NCI-H1092 (cell line): ENCODE results near the gene IFIT3.
"Not testable (repeated sequence)": the region's sequence is repeated elsewhere in the genome, so short reads cannot be mapped to it uniquely, and the experiment has no call there.

ENCODE experiments used
- DNase-seq: peaks from one replicate; lab custom pipeline; 2025; lab: John Stamatoyannopoulos, UW

Gene IFIT3

DNA sequence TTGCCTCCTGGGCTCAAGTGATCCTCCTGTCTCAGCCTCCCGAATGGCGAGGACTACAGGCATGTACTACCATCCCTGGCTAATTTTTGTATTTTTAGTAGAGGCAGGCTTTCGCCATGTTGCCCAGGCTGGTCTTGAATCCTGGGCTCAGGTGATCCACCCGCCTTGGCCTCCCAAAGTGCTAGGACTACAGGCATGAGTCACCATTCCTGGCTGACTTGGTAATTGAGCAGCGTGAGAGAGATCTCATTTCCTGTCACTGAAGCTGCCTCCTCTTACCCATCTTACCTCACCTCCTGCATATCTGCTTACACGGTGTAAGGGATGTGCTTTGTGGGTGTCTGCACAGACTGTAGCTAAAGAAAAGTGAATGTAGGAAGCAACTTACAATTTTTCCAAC is 9.7 kb downstream of the IFIT3 start:
- no peak for DNase-seq

DNA sequence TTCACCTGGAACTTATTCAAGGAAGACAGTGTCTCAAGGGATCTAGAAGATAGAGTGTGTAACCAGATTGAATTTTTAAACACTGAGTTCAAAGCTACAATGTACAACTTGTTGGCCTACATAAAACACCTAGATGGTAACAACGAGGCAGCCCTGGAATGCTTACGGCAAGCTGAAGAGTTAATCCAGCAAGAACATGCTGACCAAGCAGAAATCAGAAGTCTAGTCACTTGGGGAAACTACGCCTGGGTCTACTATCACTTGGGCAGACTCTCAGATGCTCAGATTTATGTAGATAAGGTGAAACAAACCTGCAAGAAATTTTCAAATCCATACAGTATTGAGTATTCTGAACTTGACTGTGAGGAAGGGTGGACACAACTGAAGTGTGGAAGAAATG is 10.9 kb downstream of the IFIT3 start:
- DNase-seq: no peak

DNA sequence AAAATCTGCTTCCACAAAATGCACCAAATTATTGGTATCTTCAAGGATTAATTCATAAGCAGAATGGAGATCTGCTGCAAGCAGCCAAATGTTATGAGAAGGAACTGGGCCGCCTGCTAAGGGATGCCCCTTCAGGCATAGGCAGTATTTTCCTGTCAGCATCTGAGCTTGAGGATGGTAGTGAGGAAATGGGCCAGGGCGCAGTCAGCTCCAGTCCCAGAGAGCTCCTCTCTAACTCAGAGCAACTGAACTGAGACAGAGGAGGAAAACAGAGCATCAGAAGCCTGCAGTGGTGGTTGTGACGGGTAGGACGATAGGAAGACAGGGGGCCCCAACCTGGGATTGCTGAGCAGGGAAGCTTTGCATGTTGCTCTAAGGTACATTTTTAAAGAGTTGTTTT is 12.1 kb downstream of the IFIT3 start:
- DNase-seq: no peak

DNA sequence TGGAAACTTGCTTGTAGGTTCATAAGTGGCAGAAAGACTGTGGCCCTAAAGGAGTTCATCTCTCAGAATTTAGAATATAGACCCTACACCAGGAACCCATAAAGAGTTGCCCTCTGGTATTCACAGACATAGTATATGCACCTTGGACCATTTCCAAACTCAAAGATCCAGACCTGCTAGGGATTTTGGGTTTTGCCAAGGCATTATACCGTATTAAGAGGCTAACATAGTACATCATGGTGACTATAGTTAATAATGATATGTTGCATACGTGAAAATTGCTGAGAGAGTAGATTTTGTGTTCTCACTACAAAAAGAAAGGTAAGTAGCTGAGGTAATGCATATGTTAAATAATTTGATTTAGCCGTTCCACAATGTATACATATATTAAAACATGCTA is 13.9 kb downstream of the IFIT3 start:
- no peak for DNase-seq

DNA sequence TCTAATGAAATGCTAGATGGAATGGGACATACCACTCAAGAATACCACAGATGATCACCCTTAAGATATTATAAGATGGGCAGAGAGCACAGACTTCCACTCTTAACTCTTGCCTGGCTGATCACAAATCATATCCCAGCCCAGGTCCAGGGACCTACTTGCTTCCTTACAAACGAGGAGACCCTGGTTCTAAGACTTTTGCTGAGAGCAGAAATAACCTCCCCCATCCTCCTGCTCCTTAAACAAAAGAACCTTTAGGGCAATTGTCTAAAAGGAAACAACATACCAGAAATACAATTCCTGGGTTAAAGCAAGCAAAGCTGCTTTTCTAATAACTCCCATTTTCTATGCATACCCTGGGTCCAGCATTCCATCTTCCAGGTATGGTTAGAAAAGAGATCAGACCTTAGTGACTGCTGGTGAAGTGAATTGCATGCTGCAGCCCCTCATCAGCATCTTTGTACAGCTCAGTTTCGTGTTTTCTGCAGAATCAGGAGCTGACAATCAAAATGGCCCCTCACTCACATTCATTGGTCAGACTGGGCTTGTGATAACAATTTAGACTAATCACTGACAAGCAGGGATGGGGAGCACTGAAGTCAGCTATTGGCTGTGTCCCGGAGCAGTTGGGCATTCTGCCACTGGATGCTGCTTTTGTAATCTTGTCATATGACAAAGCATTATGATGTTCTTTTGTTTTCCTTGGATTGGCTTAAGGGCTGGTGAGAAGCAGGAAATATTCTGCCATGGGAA is 14.6 kb downstream of the IFIT3 start:
- DNase-seq: no peak

DNA sequence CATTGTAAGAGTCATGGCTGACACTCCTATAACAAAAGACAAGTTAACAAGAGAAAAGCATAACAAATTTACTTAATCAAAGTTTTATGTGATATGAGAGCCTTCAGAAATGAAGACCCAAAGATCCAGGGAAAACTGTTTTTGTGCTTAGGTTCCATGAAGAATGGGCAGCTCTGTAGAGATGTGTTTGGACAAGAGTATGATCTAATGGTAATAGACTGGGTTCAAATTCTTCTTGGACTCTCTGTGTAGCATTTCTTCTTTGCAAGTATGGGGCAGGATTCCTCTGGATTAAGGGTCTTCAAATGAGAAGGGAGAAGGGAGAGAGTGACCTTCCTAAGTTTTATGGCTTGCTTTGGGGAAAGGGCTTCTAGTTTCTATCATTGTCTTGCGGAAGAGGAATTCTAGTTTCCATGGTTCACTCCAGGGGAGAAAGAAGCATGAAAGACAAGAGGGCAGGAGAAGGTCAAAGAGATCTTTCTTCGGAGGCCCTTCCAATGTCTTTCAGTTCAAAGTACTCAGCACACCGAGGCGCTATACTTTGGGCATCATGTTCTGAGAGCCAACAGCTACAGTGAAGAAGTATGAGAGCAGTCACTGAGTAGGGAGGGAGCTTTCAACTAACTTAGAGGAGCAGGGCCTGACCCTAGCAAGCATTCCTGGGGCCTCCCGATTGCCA is 15.4 kb downstream of the IFIT3 start:
- no peak for DNase-seq

DNA sequence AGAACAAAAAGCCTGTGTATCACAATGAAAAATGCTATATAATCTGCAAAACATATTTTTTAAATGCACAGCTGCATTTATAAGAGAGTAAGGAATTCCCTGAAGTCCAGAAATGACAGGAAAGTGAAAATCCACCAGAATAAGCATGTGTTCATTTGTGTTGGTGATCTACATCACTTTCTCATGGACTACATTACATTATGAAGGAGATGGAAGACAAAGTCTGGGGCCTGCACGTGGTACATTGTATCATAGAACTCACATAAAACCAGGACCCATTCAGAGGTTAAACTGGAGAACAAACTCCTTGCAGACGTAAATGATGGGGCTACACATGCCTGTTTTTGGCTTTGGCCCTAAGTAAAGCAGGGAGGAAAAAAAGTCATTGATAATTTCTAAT is 16.4 kb downstream of the IFIT3 start:
- DNase-seq: no peak

DNA sequence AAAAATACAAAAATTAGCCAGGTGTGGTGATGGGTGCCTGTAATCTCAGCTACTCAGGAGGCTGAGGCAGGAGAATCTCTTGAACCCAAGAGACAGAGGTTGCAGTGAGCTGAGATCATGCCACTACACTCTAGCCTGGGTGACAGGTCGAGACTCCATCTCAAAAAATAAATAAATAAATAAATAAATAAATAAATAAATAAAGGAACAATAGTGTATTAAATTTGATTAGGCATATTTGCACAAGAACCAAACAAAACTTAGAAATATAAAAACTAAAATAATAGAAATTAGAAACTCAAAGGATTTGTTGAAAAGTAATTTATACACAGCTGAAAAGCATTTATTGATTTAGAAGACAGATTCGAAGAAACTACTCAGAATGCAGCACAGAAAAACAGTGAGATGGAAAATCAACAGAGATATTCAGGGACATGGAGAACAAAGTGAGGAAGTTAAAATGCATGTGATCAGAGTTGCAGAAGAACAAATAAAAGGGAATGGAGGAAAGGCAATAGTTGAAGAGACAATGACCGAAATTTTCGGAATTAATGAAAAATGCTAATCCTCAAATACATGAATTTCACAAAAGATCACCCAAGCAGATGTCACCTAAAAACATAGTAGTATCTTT is 17.7 kb downstream of the IFIT3 start:
- DNase-seq: no peak

DNA sequence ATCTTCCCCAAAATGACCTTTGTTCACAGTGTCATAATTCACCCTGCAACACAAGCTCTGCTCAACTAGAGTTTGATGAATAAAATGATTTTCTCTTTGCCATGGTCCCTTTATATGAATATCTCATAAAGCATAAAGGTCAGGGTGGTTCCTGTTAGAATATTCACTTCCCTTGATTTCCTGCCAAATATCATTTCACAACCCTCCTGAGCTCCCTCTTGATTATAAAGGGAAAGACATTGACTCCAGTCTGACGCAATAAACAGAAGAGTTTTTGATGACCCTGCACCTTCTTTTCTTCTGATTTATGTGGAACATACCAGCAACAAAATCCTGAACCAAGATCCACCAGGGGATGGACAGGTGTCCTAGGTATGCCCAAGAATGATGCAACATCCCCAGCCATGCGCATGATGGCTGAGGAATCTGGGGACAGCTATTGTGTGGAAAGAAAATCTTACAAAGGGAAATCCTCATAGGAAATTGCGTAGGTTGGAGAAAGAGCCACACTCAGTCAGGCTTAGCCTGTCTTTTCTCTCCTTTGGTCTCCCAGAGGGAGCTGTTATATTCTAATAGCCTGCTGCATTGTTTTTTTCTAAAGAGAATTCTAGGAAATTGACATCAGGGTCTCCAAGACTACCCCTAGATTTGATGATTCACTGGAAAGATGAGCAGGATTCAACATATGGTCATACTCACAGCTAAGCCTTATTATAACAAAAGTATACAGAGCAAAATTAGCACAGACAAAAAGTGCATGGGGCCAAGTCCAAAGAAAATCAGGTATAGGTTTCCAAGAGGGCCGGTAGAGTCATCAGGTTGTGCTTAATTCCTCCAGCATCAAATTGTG is 18.8 kb downstream of the IFIT3 start:
- DNase-seq: no peak

DNA sequence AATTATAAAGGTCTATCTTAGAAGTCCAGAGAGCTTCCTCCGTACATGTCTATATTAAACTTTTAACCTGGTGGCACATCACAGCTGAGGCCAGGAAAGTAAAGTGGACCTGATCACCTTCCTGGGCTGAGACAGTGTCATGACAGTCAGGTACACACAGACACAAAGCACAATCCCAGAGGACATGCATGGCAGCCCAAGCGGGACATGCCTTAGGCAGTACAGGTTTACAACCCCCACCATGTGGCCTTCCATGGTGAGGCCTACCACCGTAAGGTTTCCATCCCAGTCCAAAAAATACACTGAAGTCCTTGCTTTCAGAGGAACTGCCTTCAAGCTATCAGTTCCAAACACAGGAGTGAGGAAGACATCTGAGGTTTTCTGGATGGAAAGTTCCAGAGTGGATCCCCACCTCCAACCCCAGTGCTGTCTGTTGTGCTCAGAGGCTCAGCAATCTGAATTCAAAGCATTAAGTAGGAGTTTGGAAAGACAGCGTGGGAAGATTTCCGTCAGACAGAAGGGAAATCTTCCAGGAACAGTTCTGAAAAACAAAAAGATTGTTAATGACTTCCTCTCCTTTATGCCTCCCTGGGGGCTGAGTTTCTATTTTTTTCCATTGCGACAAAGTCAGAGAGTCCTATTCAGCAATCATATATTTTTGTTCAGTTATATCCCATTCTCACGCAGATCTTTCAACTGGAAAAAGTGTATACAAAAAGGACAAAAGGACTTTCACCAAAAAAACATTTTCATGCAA is 20.1 kb downstream of the IFIT3 start:
- no peak for DNase-seq

DNA sequence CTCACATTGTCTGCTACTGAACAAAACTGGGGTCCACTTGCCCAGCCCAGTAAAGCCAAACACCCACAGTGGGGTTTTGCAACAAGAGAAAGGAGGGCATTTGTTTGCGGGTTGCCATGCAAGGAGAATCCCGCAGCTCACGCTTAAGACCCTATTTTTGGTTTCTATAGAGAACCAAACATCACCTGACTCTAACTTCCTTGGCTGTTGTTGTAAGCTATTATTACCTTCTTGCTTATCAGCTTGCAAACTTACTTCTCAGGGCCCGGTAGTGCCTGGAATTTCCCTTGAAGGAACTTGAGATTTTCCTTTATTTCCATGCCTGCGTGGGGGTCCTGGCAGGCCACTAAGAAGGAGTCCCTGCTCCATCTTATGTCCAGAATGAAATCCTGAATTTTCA is 20.7 kb downstream of the IFIT3 start:
- no peak for DNase-seq

DNA sequence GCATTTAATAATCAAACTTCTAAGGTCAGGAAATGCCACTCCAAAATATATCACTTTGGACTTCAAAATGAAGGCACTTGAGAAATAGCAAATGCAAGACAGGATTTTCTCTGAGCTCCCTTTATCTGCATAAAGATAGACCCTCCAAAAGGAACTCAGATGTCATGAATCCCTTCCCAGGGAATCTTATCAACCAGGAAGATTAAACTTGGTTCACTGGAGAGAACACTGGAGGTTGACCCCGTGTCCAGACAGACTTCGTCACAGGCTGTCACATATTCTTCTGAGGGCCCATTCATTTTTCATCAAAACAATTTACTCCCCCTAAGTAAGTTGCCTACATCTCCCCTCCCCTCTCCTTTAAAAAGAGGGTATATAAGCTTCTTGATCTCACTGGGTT is 21.2 kb downstream of the IFIT3 start:
- DNase-seq: no peak

DNA sequence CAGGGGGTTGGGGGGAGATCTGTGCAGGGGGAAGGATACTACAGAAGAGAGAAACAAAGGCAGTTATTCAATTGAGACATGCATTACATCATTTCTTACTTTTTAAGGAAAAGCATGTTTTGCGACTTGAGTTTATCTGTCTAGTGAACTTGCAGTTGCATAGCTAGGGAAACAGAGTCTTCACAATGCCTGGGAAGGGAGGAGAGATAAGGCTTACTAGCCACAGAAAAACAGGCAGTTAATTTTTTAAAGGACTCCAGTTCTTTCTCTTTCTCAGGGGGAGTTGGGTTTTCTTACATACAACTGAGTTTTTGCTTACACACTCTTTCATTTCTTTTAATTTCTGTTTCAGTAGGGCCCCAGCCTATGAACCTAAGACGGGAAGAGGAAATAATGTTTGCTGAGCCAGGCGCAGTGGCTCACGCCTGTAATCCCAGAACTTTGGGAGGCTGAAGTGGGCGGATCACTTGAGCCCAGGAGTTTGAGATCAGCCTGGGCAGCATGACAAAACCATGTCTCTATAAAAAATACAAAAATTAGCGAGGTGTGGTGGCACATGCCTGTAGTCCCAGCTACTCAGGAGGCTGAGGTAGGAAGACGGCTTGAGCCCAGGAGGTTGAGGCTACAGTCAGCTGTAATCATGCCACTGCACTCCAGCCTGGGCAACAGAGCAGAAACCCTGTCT is 23.0 kb downstream of the IFIT3 start:
- not testable (repeated sequence) for DNase-seq

DNA sequence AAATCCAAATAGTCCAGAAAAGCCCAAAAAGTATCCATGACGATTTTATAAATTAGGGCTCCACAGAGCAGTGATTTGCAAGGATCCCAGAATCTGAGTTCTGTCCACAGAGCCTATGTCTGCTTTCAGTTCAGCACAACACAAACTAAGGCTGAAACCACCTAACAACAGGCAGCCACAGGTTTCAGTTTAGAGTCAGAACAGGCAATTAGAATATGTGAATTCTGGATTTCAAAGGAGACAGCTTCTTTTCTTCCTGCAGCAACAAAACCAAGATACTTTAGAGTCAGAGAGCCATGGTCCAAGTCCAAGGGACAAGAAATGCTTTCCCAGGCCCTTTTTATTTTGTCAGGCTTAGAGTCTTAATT is 23.6 kb downstream of the IFIT3 start:
- DNase-seq: no peak

DNA sequence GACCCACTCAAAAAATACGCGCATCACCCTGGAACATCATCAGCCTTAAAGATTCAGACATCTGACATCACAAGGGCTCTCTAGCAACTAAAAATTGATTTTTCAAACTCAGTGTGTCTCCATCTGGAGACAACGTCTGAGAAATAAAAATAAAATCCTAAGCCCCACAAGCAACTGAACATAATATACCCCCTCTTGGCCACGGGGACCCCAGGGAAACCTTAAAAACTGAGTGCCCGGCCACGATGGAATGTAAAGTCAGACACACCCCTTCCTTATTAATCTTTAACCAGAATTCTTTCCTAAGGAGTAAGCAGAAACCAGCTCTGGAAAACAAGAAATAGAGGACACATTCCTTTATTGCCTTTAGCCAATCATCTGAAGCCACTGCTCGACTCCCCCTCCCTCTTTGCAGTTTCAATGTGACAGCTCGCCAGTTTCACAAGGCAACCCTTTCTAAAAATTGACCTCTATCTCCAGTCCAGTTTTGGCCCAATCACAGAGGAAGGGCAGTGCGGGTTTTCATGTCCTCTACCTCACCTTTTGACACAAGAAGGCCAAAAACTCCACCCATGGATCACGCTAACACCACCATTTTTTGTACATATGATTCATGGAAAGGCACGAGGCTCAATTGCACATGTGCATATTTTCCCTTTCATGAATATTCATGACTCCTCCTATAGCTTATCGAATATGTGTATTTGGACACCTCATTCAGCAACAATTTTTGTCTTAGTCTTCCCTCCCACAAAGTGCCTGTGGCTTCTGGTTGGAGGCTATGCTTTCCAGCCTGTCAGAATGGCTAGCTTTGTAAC is 24.2 kb downstream of the IFIT3 start:
- no peak for DNase-seq

DNA sequence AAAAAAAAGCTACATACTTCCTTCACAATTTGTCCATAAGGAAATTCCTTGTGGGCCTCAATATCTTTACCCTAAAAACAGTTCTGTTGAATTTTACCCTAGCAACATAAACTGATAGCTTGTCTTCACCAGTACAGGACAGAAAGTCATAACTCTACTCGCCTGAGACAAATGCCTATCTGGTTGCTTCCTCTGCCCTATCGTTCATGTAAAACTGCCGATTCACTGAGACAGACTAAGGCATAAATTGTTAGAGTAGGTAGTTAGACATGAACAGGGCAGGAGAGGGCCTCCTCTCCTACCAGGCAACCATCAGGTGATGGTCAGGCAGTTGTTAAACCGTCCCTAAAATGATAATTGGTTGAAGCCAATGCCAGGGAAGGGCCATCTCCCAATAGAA is 25.0 kb downstream of the IFIT3 start:
- no peak for DNase-seq

DNA sequence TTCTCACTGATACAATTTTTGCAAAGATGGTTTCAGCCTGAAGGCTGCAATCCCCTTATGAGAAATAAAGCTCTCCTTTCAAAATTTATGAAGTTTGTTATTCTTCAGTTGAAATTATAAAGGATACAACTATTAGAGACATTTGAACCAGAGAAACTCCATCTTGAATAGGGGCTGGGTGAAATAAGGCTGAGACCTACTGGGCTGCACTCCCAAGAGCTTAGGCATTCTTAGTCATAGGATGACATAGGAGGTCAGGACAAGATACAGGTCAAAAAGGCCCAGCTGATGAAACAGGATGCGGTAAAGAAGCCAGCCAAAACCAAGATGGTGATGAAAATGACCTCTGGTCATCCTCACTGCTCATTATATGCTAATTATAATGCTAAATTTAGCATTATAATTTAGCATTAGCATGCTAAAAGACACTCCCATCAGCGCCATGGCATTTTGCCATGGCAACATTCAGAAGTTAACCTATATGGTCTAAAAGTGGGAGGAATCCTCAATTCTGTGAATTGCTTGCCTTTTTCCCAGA is 27.7 kb downstream of the IFIT3 start:
- no peak for DNase-seq

DNA sequence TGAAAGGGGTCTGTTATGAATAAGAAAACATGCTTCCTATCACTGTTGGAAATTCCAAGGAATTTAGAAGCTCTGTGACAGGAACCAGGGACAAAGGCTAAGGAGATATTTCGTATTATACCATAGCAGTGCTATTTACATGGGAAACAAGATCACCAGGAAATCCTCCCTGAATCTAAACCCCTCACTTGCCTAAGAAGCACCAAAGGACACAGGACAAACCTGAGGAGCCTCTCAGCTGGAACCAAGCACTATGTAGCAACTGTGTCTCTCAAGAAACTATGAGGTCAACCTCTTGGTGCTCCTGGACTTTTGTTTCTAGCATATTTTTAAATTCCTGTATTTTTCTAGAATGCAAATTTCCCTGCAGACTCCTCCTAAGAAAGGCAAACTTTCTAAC is 29.3 kb downstream of the IFIT3 start:
- no peak for DNase-seq

DNA sequence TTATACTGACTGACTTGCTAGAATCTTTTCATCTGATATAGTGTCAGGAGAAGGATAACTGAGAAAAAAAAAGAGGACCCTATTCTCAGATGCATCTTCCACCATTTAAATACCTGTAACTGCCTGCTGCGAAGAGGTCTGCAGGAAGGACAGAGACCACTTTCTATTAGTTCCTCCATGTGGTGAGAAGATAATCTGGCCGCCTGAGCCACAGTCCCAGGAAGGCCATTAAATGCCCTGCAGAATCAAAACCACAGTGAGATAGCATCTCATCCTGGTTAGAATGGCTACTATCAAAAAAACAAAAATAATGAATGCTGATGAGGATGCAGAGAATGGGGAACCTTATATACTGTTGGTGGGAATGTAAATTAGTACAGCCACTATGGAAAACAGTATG is 30.2 kb downstream of the IFIT3 start:
- no peak for DNase-seq

DNA sequence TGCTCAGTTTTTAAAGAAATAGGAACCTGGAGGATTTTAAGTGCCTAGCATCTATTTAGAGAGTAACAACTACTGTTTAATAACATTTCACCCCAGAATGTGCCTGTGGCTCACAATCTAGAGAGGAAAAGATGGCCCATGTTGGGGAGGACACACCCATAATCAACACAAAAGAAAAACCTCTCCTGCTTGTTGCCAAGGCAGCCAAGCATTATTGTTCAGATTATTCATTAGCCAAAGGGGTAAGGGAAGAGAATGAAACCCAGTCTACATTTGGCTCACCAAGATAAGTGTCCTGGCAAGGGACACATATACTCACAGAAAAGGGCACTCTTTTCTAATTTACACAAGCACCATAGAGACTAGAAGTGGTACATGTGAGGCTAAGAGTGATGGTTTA is 32.4 kb downstream of the IFIT3 start:
- DNase-seq: no peak
